Neural cell (in vitro differentiated cells): ENCODE results near the gene D2HGDH. TPM values are rescaled to one million over a fixed set of nuclear protein-coding genes. Genes with fewer than 3 reads are reported as not detected.

Source experiments
- H2AFZ ChIP-seq: fragments of 200-600, 300-800 bp; sonication (generic), shearing (Covaris generic); 2 replicates; pipeline ENCODE4 v1.6.0; 2014; ENCODE audit warnings: low read depth, mild to moderate bottlenecking, antibody characterized with exemption, low read length, moderate library complexity
- H3F3A ChIP-seq: fragments of 200-600 bp; shearing (Covaris generic); 2 replicates; pipeline ENCODE4 v1.6.1; 2016; ENCODE audit warnings: mild to moderate bottlenecking, moderate library complexity, mixed read lengths, antibody characterized with exemption, low read length; ENCODE audit not compliant: insufficient read depth, poor library complexity, severe bottlenecking
- H3K27ac ChIP-seq: fragments of 200-600, 300-800 bp; sonication (generic), shearing (Covaris generic); 2 replicates; pipeline ENCODE4 v1.5.1; 2014; ENCODE audit warnings: mild to moderate bottlenecking, low read length, moderate library complexity
- H3K27me3 ChIP-seq: fragments of 300-800, 200-600 bp; sonication (generic), shearing (Covaris generic); 2 replicates; pipeline ENCODE4 v1.6.0; 2014; ENCODE audit warnings: mild to moderate bottlenecking, low read depth, low read length, moderate library complexity; ENCODE audit not compliant: insufficient read depth
- H3K36me3 ChIP-seq: fragments of 300-800, 200-600 bp; sonication (generic), shearing (Covaris generic); 2 replicates; pipeline ENCODE4 v1.5.1; 2014; ENCODE audit warnings: mild to moderate bottlenecking, antibody characterized with exemption, low read length, moderate library complexity; ENCODE audit not compliant: insufficient read depth
- H3K4me2 ChIP-seq: fragments of 300-800, 200-600 bp; sonication (generic), shearing (Covaris generic); 2 replicates; pipeline ENCODE4 v1.6.0; 2014; ENCODE audit warnings: mild to moderate bottlenecking, low read length
- H3K4me3 ChIP-seq: fragments of 300-800, 200-600 bp; sonication (generic), shearing (Covaris generic); 2 replicates; pipeline ENCODE4 v1.5.1; 2014; ENCODE audit warnings: mild to moderate bottlenecking, low read length, moderate library complexity
- H3K79me2 ChIP-seq: fragments of 200-600 bp; shearing (Covaris generic); replicated peaks from 2 replicates; pipeline ENCODE4 v1.6.0; 2014; ENCODE audit warnings: mild to moderate bottlenecking, low read length, moderate library complexity; ENCODE audit not compliant: insufficient read depth
- H3K9ac ChIP-seq: fragments of 300-800, 200-600 bp; sonication (generic), shearing (Covaris generic); 2 replicates; pipeline ENCODE4 v1.6.1; 2016; ENCODE audit warnings: mild to moderate bottlenecking, low read length, mixed read lengths
- H3K9me2 ChIP-seq: fragments of 200-600 bp; shearing (Covaris generic); 2 replicates; pipeline ENCODE4 v1.6.1; 2016; ENCODE audit warnings: mild to moderate bottlenecking, low read length, mixed read lengths; ENCODE audit not compliant: insufficient read depth
- H3K9me3 ChIP-seq: fragments of 200-600, 300-800 bp; sonication (generic), shearing (Covaris generic); 2 replicates; pipeline ENCODE4 v1.6.1; 2016; ENCODE audit warnings: mild to moderate bottlenecking, mixed run types, low read length, moderate library complexity, mixed read lengths
- H4K20me1 ChIP-seq: fragments of 200-600 bp; shearing (Covaris generic); 2 replicates; pipeline ENCODE4 v1.6.1; 2016; ENCODE audit warnings: mild to moderate bottlenecking, mixed run types; ENCODE audit not compliant: insufficient read depth
- MXI1 ChIP-seq: fragments of 450-650 bp; conservative IDR thresholded peaks from 2 replicates; pipeline ENCODE4 v1.6.1; 2014; ENCODE audit warnings: antibody characterized with exemption, mild to moderate bottlenecking; ENCODE audit not compliant: poor library complexity, severe bottlenecking
- POLR2AphosphoS5 ChIP-seq: IDR thresholded peaks from 2 replicates; pipeline ENCODE4 v1.6.1; 2012
- RAD21 ChIP-seq: fragments of 450-650 bp; conservative IDR thresholded peaks from 2 replicates; pipeline ENCODE4 v1.6.1; 2014; ENCODE audit warnings: antibody characterized with exemption, mild to moderate bottlenecking, moderate library complexity
- SMC3 ChIP-seq: fragments of 450-650 bp; conservative IDR thresholded peaks from 2 replicates; pipeline ENCODE4 v1.6.1; 2014; ENCODE audit warnings: antibody characterized with exemption, mild to moderate bottlenecking, moderate library complexity; ENCODE audit not compliant: poor library complexity
- TAF1 ChIP-seq: IDR thresholded peaks from 2 replicates; pipeline ENCODE4 v1.6.1; 2012; ENCODE audit warnings: low read depth
- polyA plus RNA-seq: library from polyadenylated mRNA; depleted of rRNA; stranded (reverse); fragments of >200 nt; gene quantifications from 2 replicates; pipeline ENCODE4 v1.2.3, GENCODE V29; 2014
- TF ChIP-seq, protein P1 (sequence below): IDR thresholded peaks from 2 replicates; pipeline ENCODE4 v1.6.1; 2012; ENCODE audit warnings: borderline replicate concordance

The D2HGDH gene
- polyA plus RNA-seq, 1 donor from 2014 or later: 12.6 TPM

DNA sequence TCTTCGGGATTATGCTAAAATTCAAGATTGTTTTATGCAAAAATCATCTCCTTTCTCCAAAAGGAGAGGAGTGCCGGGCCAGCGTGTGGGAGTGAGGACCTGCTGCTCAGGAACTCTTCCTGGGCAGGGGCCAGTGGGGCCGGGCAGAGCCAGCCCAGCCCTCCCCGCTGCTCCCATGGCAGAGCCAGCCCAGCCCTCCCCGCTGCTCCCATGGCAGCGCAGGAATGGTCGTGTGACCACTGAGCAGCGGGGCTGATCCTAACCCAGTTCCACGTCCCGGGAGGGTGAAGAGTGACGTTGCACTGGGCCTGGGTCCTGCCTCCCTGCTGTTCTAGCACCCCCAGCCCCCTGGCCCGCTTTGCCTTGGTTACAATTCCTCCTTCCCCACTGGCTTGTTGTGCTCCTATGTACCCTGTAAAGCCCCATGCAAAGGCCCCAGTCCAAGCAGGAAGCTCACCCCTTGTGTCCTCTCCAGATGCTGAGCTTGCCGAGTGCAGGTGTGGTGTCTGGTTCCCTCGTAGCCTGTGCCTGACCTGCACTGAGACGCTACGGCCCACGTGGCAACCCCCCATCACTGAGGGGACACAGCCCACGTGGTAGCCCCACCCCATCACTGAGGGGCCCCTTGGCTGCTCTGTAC, 63.1 kb downstream of the D2HGDH start:
- Histone ChIP-seq H3K9me3 (no peaks in the 10 kb centered on the region), H3K4me2 (no peak overlapping the region), H3K9ac (no peak overlapping the region), H2AFZ (no peak overlapping the region), H3K27ac (no peak overlapping the region), H3K36me3 (no peaks in the 10 kb centered on the region), H3K79me2 (no peaks in the 10 kb centered on the region), H3K27me3 (no peaks in the 10 kb centered on the region), H3K9me2 (no peaks in the 10 kb centered on the region), H3K4me3 (no peak overlapping the region), H4K20me1 (no peaks in the 10 kb centered on the region), H3F3A (no peaks in the 10 kb centered on the region)
- no peak for TF ChIP-seq RAD21
- TF ChIP-seq, protein P1, sequence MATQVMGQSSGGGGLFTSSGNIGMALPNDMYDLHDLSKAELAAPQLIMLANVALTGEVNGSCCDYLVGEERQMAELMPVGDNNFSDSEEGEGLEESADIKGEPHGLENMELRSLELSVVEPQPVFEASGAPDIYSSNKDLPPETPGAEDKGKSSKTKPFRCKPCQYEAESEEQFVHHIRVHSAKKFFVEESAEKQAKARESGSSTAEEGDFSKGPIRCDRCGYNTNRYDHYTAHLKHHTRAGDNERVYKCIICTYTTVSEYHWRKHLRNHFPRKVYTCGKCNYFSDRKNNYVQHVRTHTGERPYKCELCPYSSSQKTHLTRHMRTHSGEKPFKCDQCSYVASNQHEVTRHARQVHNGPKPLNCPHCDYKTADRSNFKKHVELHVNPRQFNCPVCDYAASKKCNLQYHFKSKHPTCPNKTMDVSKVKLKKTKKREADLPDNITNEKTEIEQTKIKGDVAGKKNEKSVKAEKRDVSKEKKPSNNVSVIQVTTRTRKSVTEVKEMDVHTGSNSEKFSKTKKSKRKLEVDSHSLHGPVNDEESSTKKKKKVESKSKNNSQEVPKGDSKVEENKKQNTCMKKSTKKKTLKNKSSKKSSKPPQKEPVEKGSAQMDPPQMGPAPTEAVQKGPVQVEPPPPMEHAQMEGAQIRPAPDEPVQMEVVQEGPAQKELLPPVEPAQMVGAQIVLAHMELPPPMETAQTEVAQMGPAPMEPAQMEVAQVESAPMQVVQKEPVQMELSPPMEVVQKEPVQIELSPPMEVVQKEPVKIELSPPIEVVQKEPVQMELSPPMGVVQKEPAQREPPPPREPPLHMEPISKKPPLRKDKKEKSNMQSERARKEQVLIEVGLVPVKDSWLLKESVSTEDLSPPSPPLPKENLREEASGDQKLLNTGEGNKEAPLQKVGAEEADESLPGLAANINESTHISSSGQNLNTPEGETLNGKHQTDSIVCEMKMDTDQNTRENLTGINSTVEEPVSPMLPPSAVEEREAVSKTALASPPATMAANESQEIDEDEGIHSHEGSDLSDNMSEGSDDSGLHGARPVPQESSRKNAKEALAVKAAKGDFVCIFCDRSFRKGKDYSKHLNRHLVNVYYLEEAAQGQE: no peak

DNA sequence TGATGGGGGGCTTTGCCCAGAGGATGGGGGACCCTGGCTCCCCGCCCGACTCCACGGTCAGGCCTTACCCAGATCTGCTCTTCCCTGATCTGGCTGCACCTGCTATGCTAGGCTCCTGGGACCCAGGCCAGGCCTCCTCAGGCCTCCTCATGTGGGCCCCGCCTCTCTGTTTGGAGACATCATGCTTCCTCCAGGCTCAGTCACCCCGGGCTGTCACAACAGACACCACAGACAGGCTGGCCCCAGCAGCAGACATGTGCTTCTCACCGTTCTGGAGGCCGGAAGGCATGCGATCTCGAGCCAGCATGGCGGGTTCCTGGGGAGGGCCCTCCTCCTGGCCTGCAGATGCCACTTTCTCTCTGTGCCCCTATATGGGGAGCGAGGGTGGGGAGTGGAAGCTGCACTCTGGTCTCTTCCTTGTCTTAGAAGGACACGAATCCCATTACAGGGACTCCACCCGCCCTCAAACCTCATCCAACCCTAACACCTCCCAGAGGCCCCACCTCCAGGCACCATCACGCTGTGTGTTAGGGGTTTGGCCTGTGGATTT, 63.7 kb downstream of the D2HGDH start:
- no peaks in the 10 kb centered on the region for H3F3A ChIP-seq
- TF ChIP-seq SMC3 (no peak), POLR2AphosphoS5 (no peak), TAF1 (no peak), MXI1 (no peak), RAD21 (no peak)
- TF ChIP-seq, protein P1: no peak
- no peak overlapping the region for H3K9ac ChIP-seq
- no peaks in the 10 kb centered on the region for H3K27me3 ChIP-seq
- no peak overlapping the region for H3K4me3 ChIP-seq
- no peaks in the 10 kb centered on the region for H3K9me3 ChIP-seq
- no peak overlapping the region for H3K27ac ChIP-seq
- no peaks in the 10 kb centered on the region for H3K9me2 ChIP-seq
- H3K79me2 ChIP-seq: no peaks in the 10 kb centered on the region
- no peaks in the 10 kb centered on the region for H3K36me3 ChIP-seq
- no peak overlapping the region for H3K4me2 ChIP-seq
- H2AFZ ChIP-seq: no peak overlapping the region
- H4K20me1 ChIP-seq: no peaks in the 10 kb centered on the region
